Rectal smooth muscle tissue (tissue), 1 donor: Measurements from ENCODE around the gene ZNF99.
"Not testable (repeated sequence)": the region's sequence is repeated elsewhere in the genome, so short reads cannot be mapped to it uniquely, and the experiment has no call there.

Source experiments
- H3K27ac ChIP-seq: one replicate; pipeline ENCODE4 v1.7.0; 2013; ENCODE audit warnings: low read depth, low read length, inconsistent platforms
- H3K27me3 ChIP-seq: one replicate; pipeline ENCODE4 v1.7.0; 2013; ENCODE audit warnings: low read length; ENCODE audit not compliant: control insufficient read depth, insufficient read depth
- H3K36me3 ChIP-seq: one replicate; pipeline ENCODE4 v1.7.0; 2013; ENCODE audit warnings: low read length; ENCODE audit not compliant: control insufficient read depth, insufficient read depth
- H3K4me1 ChIP-seq: one replicate; pipeline ENCODE4 v1.7.0; 2013; ENCODE audit warnings: low read length; ENCODE audit not compliant: control insufficient read depth, insufficient read depth
- H3K4me3 ChIP-seq: one replicate; pipeline ENCODE4 v1.7.0; 2013; ENCODE audit warnings: low read length
- H3K9ac ChIP-seq: one replicate; pipeline ENCODE4 v1.7.0; 2013; ENCODE audit warnings: low read length

ZNF99 gene

DNA sequence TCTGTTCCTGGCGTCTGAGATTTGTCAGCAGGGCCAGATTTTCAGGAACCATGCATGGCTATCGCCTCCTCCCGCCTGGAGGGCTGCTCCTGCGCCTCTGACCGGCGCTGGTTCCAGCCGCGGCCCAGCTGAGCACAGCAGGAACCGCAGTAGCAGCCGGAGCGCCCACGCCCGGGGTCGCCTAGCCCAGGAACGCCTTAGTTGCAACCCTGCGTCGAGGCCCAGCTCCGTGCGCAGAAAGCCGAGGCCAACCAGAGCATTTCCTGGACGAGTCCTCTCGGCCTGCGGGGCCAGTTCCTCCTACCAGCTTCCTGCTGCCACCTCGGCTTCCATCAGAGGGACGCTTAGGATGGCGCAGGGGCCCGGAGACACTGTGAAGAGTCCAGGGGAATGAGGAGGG lies 75.0 kb downstream of the ZNF99 start:
- H3K36me3 ChIP-seq, result no peaks in the 10 kb centered on the region
- H3K4me3 ChIP-seq, result no peak overlapping the region
- H3K27me3 ChIP-seq, result no peaks in the 10 kb centered on the region
- H3K4me1 ChIP-seq, result no peaks in the 10 kb centered on the region
- no peak overlapping the region for H3K27ac ChIP-seq
- no peak overlapping the region for H3K9ac ChIP-seq

DNA sequence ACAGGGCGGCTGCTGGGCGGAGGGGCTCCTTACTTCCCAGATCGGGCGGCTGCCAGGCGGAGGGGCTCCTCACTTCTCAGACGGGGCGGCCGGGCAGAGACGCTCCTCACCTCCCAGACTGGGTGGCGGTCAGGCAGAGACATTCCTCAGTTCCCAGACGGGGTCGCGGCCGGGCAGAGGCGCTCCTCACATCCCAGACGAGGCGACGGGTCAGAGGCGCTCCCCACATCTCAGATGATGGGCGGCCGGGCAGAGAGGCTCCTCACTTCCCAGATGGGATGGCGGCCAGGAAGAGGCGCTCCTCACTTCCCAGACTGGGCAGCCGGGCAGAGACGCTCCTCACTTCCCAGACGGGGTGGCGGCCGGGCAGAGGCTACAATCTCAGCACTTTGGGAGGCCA lies 80.9 kb downstream of the ZNF99 start:
- not testable (repeated sequence) for H3K9ac ChIP-seq, H3K36me3 ChIP-seq, H3K27ac ChIP-seq, H3K27me3 ChIP-seq, H3K4me3 ChIP-seq, H3K4me1 ChIP-seq

DNA sequence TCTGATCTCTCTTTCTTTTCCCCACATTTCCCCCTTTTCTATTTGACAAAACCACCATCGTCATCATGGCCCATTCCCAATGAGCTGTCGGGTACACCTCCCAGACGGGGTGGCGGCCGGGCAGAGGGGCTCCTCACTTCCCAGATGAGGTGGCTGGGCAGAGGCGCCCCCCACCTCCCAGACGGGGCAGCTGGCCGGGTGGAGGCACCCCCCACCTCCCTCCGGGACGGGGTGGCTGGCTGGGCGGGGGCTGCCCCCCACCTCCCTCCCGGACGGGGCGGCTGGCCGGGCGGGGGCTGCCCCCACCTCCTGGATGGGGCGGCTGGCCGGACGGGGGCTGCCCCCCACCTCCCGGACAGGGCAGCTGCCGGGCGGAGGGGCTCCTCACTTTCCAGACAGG lies 81.3 kb downstream of the ZNF99 start:
- H3K9ac ChIP-seq, H3K36me3 ChIP-seq, H3K4me1 ChIP-seq, H3K4me3 ChIP-seq, H3K27me3 ChIP-seq, H3K27ac ChIP-seq: not testable (repeated sequence)
